SK-N-SH (cell line): ENCODE results near the gene OMP. TPM values are rescaled to one million over a fixed set of nuclear protein-coding genes. Genes with fewer than 3 reads are reported as not detected.

Experiments
- CTCF ChIA-PET: fragments of 300-600, 350-600 bp; formaldehyde crosslinking; extraction: SDS; loops from one replicate; lab custom pipeline; 2021; lab: Yijun Ruan, JAX
- POLR2A ChIA-PET: fragments of 350-600 bp; sonication (Branson Sonifier 250); formaldehyde crosslinking; extraction: SDS; loops from one replicate; lab custom pipeline; 2020; ENCODE audit warnings: antibody characterized with exemption, inconsistent platforms; lab: Yijun Ruan, JAX
- DNase-seq: peaks from one replicate; pipeline ENCODE4 v3.0.0; 2012
- H2AFZ ChIP-seq: fragments of 200-600 bp; sonication (generic); 2 replicates; pipeline ENCODE4 v1.8.1; 2016; ENCODE audit warnings: antibody characterized with exemption, mild to moderate bottlenecking, low read depth
- H3F3A ChIP-seq: fragments of 200-600 bp; sonication (generic); replicated peaks from 2 replicates; pipeline ENCODE3; 2016; ENCODE audit warnings: antibody characterized with exemption, mild to moderate bottlenecking; ENCODE audit not compliant: insufficient read depth
- H3K27ac ChIP-seq, 2 experiments: fragments of 200-500 bp in 1 of 2; fragments of 200-600 bp in 1 of 2; sonication (Bioruptor generic) in 1 of 2; sonication (generic), shearing (Covaris generic) in 1 of 2; 2 replicates each; pipeline versions ENCODE4 v1.5.1 to v1.6.1; 2014 to 2016; ENCODE audit warnings: low read depth in 2 of 2, inconsistent platforms in 1 of 2, low read length in 1 of 2, mild to moderate bottlenecking in 1 of 2, mixed read lengths in 1 of 2
- H3K27me3 ChIP-seq: fragments of 200-600 bp; sonication (generic), shearing (Covaris generic); 2 replicates; pipeline ENCODE4 v1.6.1; 2016; ENCODE audit warnings: mixed run types; ENCODE audit not compliant: insufficient read depth
- H3K36me3 ChIP-seq, 2 experiments: fragments of 200-500 bp in 1 of 2; fragments of 200-600 bp in 1 of 2; sonication (Bioruptor generic) in 1 of 2; sonication (generic) in 1 of 2; replicated peaks in 1 of 2; 2 replicates each; pipeline versions ENCODE3 to v1.5.1; 2014 to 2016; ENCODE audit warnings: low read length in 1 of 2, mild to moderate bottlenecking in 1 of 2; ENCODE audit not compliant: insufficient read depth in 2 of 2, control insufficient read depth in 1 of 2
- H3K4me1 ChIP-seq, 2 experiments: fragments of 200-500 bp in 1 of 2; fragments of 200-600 bp in 1 of 2; sonication (Bioruptor generic) in 1 of 2; sonication (generic), shearing (Covaris generic) in 1 of 2; 2 replicates each; pipeline versions ENCODE4 v1.5.1 to v1.6.1; 2014 to 2016; ENCODE audit warnings: low read depth in 1 of 2, low read length in 1 of 2, mixed run types in 1 of 2; ENCODE audit not compliant: insufficient read depth in 2 of 2, control insufficient read depth in 1 of 2
- H3K4me2 ChIP-seq: fragments of 200-600 bp; sonication (generic), shearing (Covaris generic); 2 replicates; pipeline ENCODE4 v1.6.1; 2017; ENCODE audit warnings: mixed run types
- H3K4me3 ChIP-seq, 2 experiments: fragments of 200-500 bp in 1 of 2; fragments of 200-600 bp in 1 of 2; sonication (Bioruptor generic) in 1 of 2; sonication (generic), shearing (Covaris generic) in 1 of 2; 2 replicates each; pipeline versions ENCODE4 v1.5.1 to v1.8.1; 2014 to 2016; ENCODE audit warnings: low read depth in 2 of 2, inconsistent platforms in 1 of 2, low read length in 1 of 2, mild to moderate bottlenecking in 1 of 2, mixed read lengths in 1 of 2, moderate library complexity in 1 of 2
- H3K79me2 ChIP-seq: fragments of 200-600 bp; sonication (generic); 2 replicates; pipeline ENCODE4 v1.8.1; 2017; ENCODE audit warnings: mild to moderate bottlenecking; ENCODE audit not compliant: insufficient read depth
- H3K9ac ChIP-seq: fragments of 200-600 bp; sonication (generic); 2 replicates; pipeline ENCODE4 v1.6.1; 2017; ENCODE audit warnings: mixed run types
- H3K9me2 ChIP-seq: fragments of 200-600 bp; sonication (generic); 2 replicates; pipeline ENCODE4 v1.6.1; 2017; ENCODE audit warnings: mixed run types
- H3K9me3 ChIP-seq: fragments of 200-600 bp; sonication (generic); 2 replicates; pipeline ENCODE4 v1.6.1; 2017; ENCODE audit warnings: mixed run types, mild to moderate bottlenecking, moderate library complexity
- H4K20me1 ChIP-seq: fragments of 200-600 bp; sonication (generic); 2 replicates; pipeline ENCODE4 v1.6.1; 2017; ENCODE audit warnings: mild to moderate bottlenecking, mixed run types; ENCODE audit not compliant: insufficient read depth
- CTCF ChIP-seq: fragments of 200-600 bp; sonication (generic); IDR thresholded peaks from 2 replicates; pipeline ENCODE4 v1.6.1; 2017; ENCODE audit warnings: antibody characterized with exemption, mild to moderate bottlenecking, moderate library complexity
- EZH2phosphoT487 ChIP-seq: fragments of 200-600 bp; sonication (generic); IDR thresholded peaks from 2 replicates; pipeline ENCODE4 v1.6.1; 2017; ENCODE audit warnings: low read depth, mixed run types, mild to moderate bottlenecking, antibody characterized with exemption, moderate library complexity, borderline replicate concordance
- IRF3 ChIP-seq: fragments of 150-350 bp; IDR thresholded peaks from 2 replicates; pipeline ENCODE4 v1.6.1; 2016; ENCODE audit warnings: mild to moderate bottlenecking, low read depth, low read length
- NFIC ChIP-seq: IDR thresholded peaks from 2 replicates; pipeline ENCODE4 v1.4.0; 2012; ENCODE audit warnings: borderline replicate concordance
- RCOR1 ChIP-seq: fragments of 150-350 bp; IDR thresholded peaks from 2 replicates; pipeline ENCODE4 v1.6.1; 2017; ENCODE audit warnings: antibody characterized with exemption, low read length
- REST ChIP-seq: IDR thresholded peaks from 2 replicates; pipeline ENCODE4 v1.6.1; 2012; ENCODE audit warnings: mild to moderate bottlenecking, low read depth, low read length, moderate library complexity
- RXRA ChIP-seq: IDR thresholded peaks from 2 replicates; pipeline ENCODE4 v1.4.0; 2012; ENCODE audit warnings: low read depth, mild to moderate bottlenecking, borderline replicate concordance
- SMC3 ChIP-seq: IDR thresholded peaks from 2 replicates; pipeline ENCODE4 v1.6.1; 2012; ENCODE audit warnings: low read depth, low read length, improper control_type of control experiment
- TEAD4 ChIP-seq: IDR thresholded peaks from 2 replicates; pipeline ENCODE4 v1.4.0; 2012; ENCODE audit warnings: mild to moderate bottlenecking, borderline replicate concordance; ENCODE audit not compliant: insufficient read depth
- USF2 ChIP-seq: fragments of 150-350 bp; IDR thresholded peaks from 2 replicates; pipeline ENCODE4 v1.6.1; 2017; ENCODE audit warnings: antibody characterized with exemption, low read length, low read depth, borderline replicate concordance
- ZBTB33 ChIP-seq: IDR thresholded peaks from 2 replicates; pipeline ENCODE4 v1.4.0; 2012; ENCODE audit warnings: low read depth, borderline replicate concordance
- WGBS: methylation state at CpG from one replicate; pipeline ENCODE4 v1.1.6; 2017; ENCODE audit warnings: low lambda C conversion rate; 5-methylcytosine and 5-hydroxymethylcytosine counted together
- polyA plus RNA-seq, 3 experiments: library from polyadenylated mRNA; depleted of rRNA; stranded (reverse); fragments of >200 nt; gene quantifications; 2 replicates each; pipeline ENCODE4 v1.2.3, GENCODE V29; 2012

OMP gene
- polyA plus RNA-seq, 1 of the 3 experiments (the other 2 are of a cell fraction), result 0.20 TPM

GRCh38 chr11:77095551-77096490, 6.8 kb upstream of the OMP start:
- 92% methylated on average over 13 of the region's 21 CpGs for WGBS
- H3K27ac ChIP-seq, result peak overlapping the region in 1 of 2 experiments; percentile 19; a peak in 1 of 4 replicates
- no peak overlapping the region for H3K4me2 ChIP-seq
- TF ChIP-seq IRF3 (no peak), TEAD4 (no peak), SMC3 (no peak), NFIC (no peak), CTCF (no peak), EZH2phosphoT487 (no peak), ZBTB33 (no peak), REST (no peak), RXRA (no peak), USF2 (no peak), RCOR1 (no peak)
- TF ChIP-seq, all 33 proteins: peak for 0
- POLR2A ChIA-PET, result no interaction called here
- Histone ChIP-seq H4K20me1 (peaks cover 12% of the 10 kb centered on the region; the same call in 1 of the 2 replicates), H3K9me2 (no peaks in the 10 kb centered on the region), H3F3A (no peaks in the 10 kb centered on the region), H3K79me2 (0 out of 2 replicates have a peak, but pooled peaks cover 11% of the 10 kb centered on the region), H3K9ac (no peak overlapping the region), H3K9me3 (no peaks in the 10 kb centered on the region), H3K4me1 (peaks cover 0 to 21% of the 10 kb centered on the region in 2 experiments; a peak in 1 of 4 replicates), H2AFZ (no peak overlapping the region), H3K27me3 (no peaks in the 10 kb centered on the region), H3K36me3 (peaks cover 3% of the 10 kb centered on the region in 2 experiments), H3K4me3 (no peak overlapping the region)
- DNase-seq, result no peak
- CTCF ChIA-PET, result interaction anchor here (0.7 to 9.5 kb wide), 15 partner anchors 8 to 320 kb away, joined by 3 to 218 read pairs (median 4); no protein-coding TSS in a partner anchor
